OCI-LY1 (cell line): ENCODE data around the gene RIN1.

ENCODE experiments used
- H2AFZ ChIP-seq: fragments of 200-600 bp; sonication (generic), shearing (Covaris generic); 2 replicates; pipeline ENCODE4 v1.6.0; 2014; ENCODE audit warnings: antibody characterized with exemption, mild to moderate bottlenecking, low read length
- H3F3A ChIP-seq: fragments of 200-600 bp; sonication (generic), shearing (Covaris generic); 2 replicates; pipeline ENCODE4 v1.6.0; 2014; ENCODE audit warnings: mild to moderate bottlenecking, antibody characterized with exemption, low read length, moderate library complexity; ENCODE audit not compliant: insufficient read depth
- H3K27ac ChIP-seq: fragments of 200-600 bp; sonication (generic); 2 replicates; pipeline ENCODE4 v1.5.1; 2014; ENCODE audit warnings: low read length, mixed run types, mild to moderate bottlenecking, low read depth; ENCODE audit not compliant: poor library complexity, severe bottlenecking
- H3K27me3 ChIP-seq: fragments of 200-600 bp; sonication (generic); 2 replicates; pipeline ENCODE4 v1.6.0; 2014; ENCODE audit warnings: antibody characterized with exemption, mild to moderate bottlenecking, low read length, moderate library complexity; ENCODE audit not compliant: insufficient read depth
- H3K36me3 ChIP-seq: fragments of 200-600 bp; sonication (generic); 2 replicates; pipeline ENCODE4 v1.6.1; 2014; ENCODE audit warnings: mild to moderate bottlenecking, antibody characterized with exemption, low read length, moderate library complexity, mixed read lengths; ENCODE audit not compliant: insufficient read depth
- H3K4me1 ChIP-seq: fragments of 200-600 bp; sonication (generic); 2 replicates; pipeline ENCODE4 v1.5.1; 2014; ENCODE audit warnings: mild to moderate bottlenecking, low read length, moderate library complexity; ENCODE audit not compliant: insufficient read depth, severe bottlenecking
- H3K4me2 ChIP-seq: fragments of 200-600 bp; sonication (generic), shearing (Covaris generic); 2 replicates; pipeline ENCODE4 v1.6.1; 2014; ENCODE audit warnings: low read length
- H3K4me3 ChIP-seq: fragments of 200-600 bp; sonication (generic); 2 replicates; pipeline ENCODE4 v1.5.1; 2014; ENCODE audit warnings: low read length, low read depth, mild to moderate bottlenecking, mixed read lengths; ENCODE audit not compliant: poor library complexity, severe bottlenecking
- H3K79me2 ChIP-seq: fragments of 200-600 bp; shearing (Covaris generic); 2 replicates; pipeline ENCODE4 v1.6.1; 2016; ENCODE audit warnings: mixed run types, low read length, mixed read lengths; ENCODE audit not compliant: insufficient read depth
- H3K9ac ChIP-seq: fragments of 200-600 bp; sonication (generic), shearing (Covaris generic); 2 replicates; pipeline ENCODE4 v1.6.1; 2014; ENCODE audit warnings: mild to moderate bottlenecking, low read length, mixed read lengths
- H3K9me2 ChIP-seq: fragments of 200-600 bp; sonication (generic), shearing (Covaris generic); 2 replicates; pipeline ENCODE4 v1.6.1; 2014; ENCODE audit warnings: low read depth, mild to moderate bottlenecking, low read length, mixed read lengths
- H3K9me3 ChIP-seq: fragments of 200-600 bp; shearing (Covaris generic); 2 replicates; pipeline ENCODE4 v1.6.1; 2014; ENCODE audit warnings: low read length, mixed read lengths
- H4K20me1 ChIP-seq: fragments of 200-600 bp; sonication (generic), shearing (Covaris generic); 2 replicates; pipeline ENCODE4 v1.6.0; 2016; ENCODE audit warnings: mild to moderate bottlenecking, low read length; ENCODE audit not compliant: insufficient read depth
- EZH2 ChIP-seq: fragments of 200-600 bp; sonication (generic), shearing (Covaris generic); IDR thresholded peaks from 2 replicates; pipeline ENCODE4 v1.8.0; 2017; ENCODE audit warnings: borderline replicate concordance, mixed run types, mild to moderate bottlenecking, antibody characterized with exemption, low read length, moderate library complexity, mixed read lengths
- TF ChIP-seq, protein P1 (sequence below): fragments of 200-600 bp; sonication (generic), shearing (Covaris generic); IDR thresholded peaks from 2 replicates; pipeline ENCODE4 v1.5.1; 2017; ENCODE audit warnings: mild to moderate bottlenecking, antibody characterized with exemption, low read length, moderate library complexity, mixed read lengths

The RIN1 gene

DNA sequence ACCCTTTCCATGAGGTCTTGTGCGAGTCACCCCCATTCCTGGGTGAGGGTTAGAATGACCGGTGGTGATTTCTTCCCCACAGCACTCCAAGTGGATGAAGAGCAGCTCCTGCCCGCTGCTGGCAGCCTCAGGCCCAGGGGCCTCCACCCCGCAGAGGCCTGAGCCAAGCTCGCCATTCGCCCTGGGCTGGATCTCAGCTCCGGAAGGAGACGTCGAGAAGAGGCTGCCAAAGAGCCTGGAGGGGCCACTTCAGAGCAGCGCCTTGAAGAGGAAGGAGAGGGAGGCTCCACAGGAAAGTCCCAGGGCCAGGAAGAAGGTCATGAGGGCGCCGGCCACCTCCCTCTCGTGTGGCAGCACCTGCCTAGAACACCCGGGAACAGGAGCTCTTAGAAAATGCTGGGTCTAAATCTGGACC lies 27.0 kb upstream of the RIN1 start:
- H3K4me2 ChIP-seq = no peak overlapping the region
- H4K20me1 ChIP-seq = no peaks in the 10 kb centered on the region
- no peaks in the 10 kb centered on the region for H3K79me2 ChIP-seq
- H3K27ac ChIP-seq = no peak overlapping the region
- no peaks in the 10 kb centered on the region for H3K4me1 ChIP-seq
- H2AFZ ChIP-seq = no peak overlapping the region
- no peak overlapping the region for H3K9ac ChIP-seq
- H3F3A ChIP-seq = no peaks in the 10 kb centered on the region
- H3K4me3 ChIP-seq = no peak overlapping the region
- peaks cover 63% of the 10 kb centered on the region for H3K36me3 ChIP-seq
- no peaks in the 10 kb centered on the region for H3K9me3 ChIP-seq
- H3K9me2 ChIP-seq = no peaks in the 10 kb centered on the region
- H3K27me3 ChIP-seq = no peaks in the 10 kb centered on the region
- TF ChIP-seq EZH2 = no peak
- TF ChIP-seq, protein P1, sequence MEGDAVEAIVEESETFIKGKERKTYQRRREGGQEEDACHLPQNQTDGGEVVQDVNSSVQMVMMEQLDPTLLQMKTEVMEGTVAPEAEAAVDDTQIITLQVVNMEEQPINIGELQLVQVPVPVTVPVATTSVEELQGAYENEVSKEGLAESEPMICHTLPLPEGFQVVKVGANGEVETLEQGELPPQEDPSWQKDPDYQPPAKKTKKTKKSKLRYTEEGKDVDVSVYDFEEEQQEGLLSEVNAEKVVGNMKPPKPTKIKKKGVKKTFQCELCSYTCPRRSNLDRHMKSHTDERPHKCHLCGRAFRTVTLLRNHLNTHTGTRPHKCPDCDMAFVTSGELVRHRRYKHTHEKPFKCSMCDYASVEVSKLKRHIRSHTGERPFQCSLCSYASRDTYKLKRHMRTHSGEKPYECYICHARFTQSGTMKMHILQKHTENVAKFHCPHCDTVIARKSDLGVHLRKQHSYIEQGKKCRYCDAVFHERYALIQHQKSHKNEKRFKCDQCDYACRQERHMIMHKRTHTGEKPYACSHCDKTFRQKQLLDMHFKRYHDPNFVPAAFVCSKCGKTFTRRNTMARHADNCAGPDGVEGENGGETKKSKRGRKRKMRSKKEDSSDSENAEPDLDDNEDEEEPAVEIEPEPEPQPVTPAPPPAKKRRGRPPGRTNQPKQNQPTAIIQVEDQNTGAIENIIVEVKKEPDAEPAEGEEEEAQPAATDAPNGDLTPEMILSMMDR = no peak

DNA sequence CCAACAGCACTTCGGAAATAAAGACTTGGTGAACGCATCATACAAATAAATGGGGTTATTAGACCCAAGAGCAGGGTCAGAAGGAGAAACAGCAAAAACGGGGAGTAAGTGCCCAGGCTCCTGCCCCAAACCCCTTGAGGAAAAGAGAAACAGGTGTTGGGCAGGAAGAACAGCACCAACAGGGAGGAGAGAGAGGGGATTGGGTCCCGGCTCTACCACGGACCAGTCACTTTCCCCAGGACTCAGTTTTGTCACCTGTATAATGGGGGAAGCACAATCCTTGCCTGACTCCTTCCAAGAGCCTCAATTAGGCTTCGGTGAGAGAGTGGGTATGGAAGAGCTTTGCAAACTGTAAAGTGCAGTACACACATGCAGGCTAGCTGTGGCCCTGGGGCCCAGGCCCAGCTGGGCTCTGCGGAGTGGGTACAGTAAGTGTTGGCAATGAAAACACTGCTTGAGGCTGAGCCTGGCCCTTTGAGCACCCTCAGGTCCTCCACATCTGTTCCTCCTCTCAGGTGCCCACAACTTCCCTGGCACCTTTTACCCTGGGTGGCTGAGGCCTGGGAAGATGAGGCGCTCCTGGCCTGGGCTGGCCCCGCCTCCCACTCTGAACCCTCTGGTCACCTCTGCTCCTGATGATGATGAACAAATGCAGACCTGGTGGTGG lies 26.4 kb upstream of the RIN1 start:
- Histone ChIP-seq H3K9ac (no peak overlapping the region), H4K20me1 (no peaks in the 10 kb centered on the region), H3K9me2 (no peaks in the 10 kb centered on the region), H3K4me1 (no peaks in the 10 kb centered on the region), H3K4me3 (no peak overlapping the region), H3K4me2 (no peak overlapping the region), H2AFZ (no peak overlapping the region), H3K9me3 (no peaks in the 10 kb centered on the region), H3K79me2 (no peaks in the 10 kb centered on the region), H3K27ac (no peak overlapping the region), H3F3A (no peaks in the 10 kb centered on the region), H3K27me3 (no peaks in the 10 kb centered on the region), H3K36me3 (peaks cover 57% of the 10 kb centered on the region)
- TF ChIP-seq, protein P1 = no peak
- TF ChIP-seq EZH2 = no peak

DNA sequence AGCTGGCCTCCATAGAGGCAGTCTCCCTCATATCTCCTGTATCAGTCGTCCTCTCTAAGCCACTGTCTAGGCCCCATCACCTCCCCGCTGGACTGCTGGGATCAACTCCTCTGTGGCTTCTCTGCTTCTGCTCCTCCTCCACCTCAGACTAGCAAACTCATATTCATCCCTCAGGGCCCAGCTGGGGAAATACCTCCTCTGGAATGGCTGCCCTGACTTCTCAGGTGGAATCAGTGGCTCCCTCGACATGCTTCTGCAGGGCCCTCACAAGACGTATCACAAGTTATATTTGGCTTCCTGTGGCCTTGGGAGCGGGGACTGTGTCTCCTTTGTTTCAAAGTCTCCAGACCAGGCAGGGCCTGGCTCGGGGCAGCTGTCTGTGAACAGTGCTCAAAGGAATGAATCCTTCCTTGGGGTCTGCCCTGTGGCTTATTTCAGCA lies 25.3 kb upstream of the RIN1 start:
- Histone ChIP-seq H3K27me3 (no peaks in the 10 kb centered on the region), H3F3A (no peaks in the 10 kb centered on the region), H3K27ac (no peak overlapping the region), H3K4me2 (no peak overlapping the region), H3K4me1 (no peaks in the 10 kb centered on the region), H2AFZ (no peak overlapping the region), H3K36me3 (peaks cover 47% of the 10 kb centered on the region), H3K9me3 (no peaks in the 10 kb centered on the region), H3K4me3 (no peak overlapping the region), H3K79me2 (no peaks in the 10 kb centered on the region), H3K9me2 (no peaks in the 10 kb centered on the region), H3K9ac (no peak overlapping the region), H4K20me1 (no peaks in the 10 kb centered on the region)
- no peak for TF ChIP-seq EZH2
- TF ChIP-seq, protein P1 = no peak
